Cardiac muscle cell (in vitro differentiated cells and primary cell): ENCODE measurements around the gene SGPL1. TPM values are rescaled to one million over a fixed set of nuclear protein-coding genes. Genes with fewer than 3 reads are reported as not detected.

Experiments used
- DNase-seq, 2 donors: peaks; one replicate each; pipeline versions ENCODE4 v3.0.0 to v3.0.0-alpha.2; 2010 to 2017; ENCODE audit warnings: low read depth in 1 of 2, low spot score in 1 of 2
- H3K27ac ChIP-seq: fragments of 200-600 bp; sonication (generic); 2 replicates; pipeline ENCODE4 v1.5.1; 2016
- H3K27me3 ChIP-seq: fragments of 200-600 bp; sonication (generic); 2 replicates; pipeline ENCODE4 v1.6.0; 2016; ENCODE audit warnings: control low read depth
- H3K36me3 ChIP-seq: fragments of 200-600 bp; sonication (generic); 2 replicates; pipeline ENCODE4 v1.5.1; 2016; ENCODE audit warnings: control low read depth
- H3K4me1 ChIP-seq: fragments of 200-600 bp; sonication (generic); 2 replicates; pipeline ENCODE4 v1.8.1; 2017; ENCODE audit warnings: low read depth, mild to moderate bottlenecking, mixed run types
- H3K4me3 ChIP-seq: fragments of 200-600 bp; sonication (generic); 2 replicates; pipeline ENCODE4 v1.5.1; 2016; ENCODE audit warnings: mild to moderate bottlenecking
- H3K9me3 ChIP-seq: fragments of 200-600 bp; sonication (generic); 2 replicates; pipeline ENCODE4 v1.5.1; 2017; ENCODE audit warnings: low read depth, mild to moderate bottlenecking, control low read depth
- polyA plus RNA-seq: library from polyadenylated mRNA; unstranded; fragments of >200 nt; fragmentation: Nextera tagmentation; extraction: Ambion mirVana; gene quantifications from 2 replicates; pipeline ENCODE4 v1.2.1, GENCODE V29; 2016
- total RNA-seq: library from RNA; depleted of rRNA; stranded (reverse); fragments of >200 nt; gene quantifications from 2 replicates; pipeline ENCODE4 v1.2.3, GENCODE V29; 2016
- TF ChIP-seq, protein P1 (sequence below): IDR thresholded peaks from 2 replicates; pipeline ENCODE4 v1.5.1; 2012; ENCODE audit warnings: low read depth, mild to moderate bottlenecking, low read length

SGPL1 gene
- total and polyA plus RNA-seq, 2 experiments from 2014 or later: 32.3 to 51.9 TPM

DNA sequence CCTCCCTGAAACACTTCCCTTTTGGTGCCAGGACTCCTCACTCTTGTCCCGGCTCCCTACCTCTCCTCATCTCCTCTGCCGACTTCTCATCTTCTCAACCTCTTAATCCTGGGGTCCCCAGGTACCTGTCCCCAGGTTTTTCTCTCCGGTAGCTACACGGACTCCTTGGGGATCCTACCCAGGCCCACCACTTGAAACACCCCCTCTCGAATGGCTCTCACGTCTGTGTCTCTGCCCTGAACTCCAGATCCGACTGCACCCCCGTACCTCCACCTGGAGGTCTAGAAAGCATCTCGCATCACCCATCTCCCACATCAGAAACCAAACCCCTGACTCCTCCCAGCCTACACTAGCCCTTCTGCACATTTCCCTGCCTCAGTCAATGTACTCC lies 35.4 kb upstream of the SGPL1 start:
- Histone ChIP-seq H3K9me3 (no peaks in the 10 kb centered on the region), H3K4me3 (no peak overlapping the region), H3K27ac (no peak overlapping the region), H3K27me3 (no peaks in the 10 kb centered on the region), H3K36me3 (no peaks in the 10 kb centered on the region), H3K4me1 (peaks cover 3% of the 10 kb centered on the region)
- TF ChIP-seq, protein P1, sequence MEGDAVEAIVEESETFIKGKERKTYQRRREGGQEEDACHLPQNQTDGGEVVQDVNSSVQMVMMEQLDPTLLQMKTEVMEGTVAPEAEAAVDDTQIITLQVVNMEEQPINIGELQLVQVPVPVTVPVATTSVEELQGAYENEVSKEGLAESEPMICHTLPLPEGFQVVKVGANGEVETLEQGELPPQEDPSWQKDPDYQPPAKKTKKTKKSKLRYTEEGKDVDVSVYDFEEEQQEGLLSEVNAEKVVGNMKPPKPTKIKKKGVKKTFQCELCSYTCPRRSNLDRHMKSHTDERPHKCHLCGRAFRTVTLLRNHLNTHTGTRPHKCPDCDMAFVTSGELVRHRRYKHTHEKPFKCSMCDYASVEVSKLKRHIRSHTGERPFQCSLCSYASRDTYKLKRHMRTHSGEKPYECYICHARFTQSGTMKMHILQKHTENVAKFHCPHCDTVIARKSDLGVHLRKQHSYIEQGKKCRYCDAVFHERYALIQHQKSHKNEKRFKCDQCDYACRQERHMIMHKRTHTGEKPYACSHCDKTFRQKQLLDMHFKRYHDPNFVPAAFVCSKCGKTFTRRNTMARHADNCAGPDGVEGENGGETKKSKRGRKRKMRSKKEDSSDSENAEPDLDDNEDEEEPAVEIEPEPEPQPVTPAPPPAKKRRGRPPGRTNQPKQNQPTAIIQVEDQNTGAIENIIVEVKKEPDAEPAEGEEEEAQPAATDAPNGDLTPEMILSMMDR: no peak
- no peak for DNase-seq

DNA sequence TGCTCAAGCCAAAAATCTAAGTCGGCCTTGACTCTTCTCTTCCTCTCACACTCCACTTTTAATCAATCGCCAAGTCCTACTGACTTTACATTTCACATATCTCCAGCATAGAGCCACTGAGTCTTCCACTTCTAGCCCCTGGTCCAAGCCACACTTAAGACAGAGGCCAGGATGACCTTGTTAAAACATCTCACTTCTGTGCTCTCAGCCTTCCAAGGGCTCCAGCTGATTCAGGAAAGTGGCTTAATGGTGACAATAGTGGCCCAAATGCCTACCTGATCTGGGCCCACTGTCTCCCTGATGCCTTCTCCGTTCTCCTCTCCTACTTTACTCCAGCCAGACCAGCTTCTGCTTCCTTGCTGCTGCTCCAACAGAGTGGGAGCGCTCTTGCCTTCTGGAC lies 35.0 kb upstream of the SGPL1 start:
- no peak overlapping the region for H3K27ac ChIP-seq
- H3K27me3 ChIP-seq: no peaks in the 10 kb centered on the region
- no peaks in the 10 kb centered on the region for H3K36me3 ChIP-seq
- H3K4me3 ChIP-seq: no peak overlapping the region
- no peak for DNase-seq
- H3K9me3 ChIP-seq: no peaks in the 10 kb centered on the region
- TF ChIP-seq, protein P1: no peak
- peaks cover 3% of the 10 kb centered on the region for H3K4me1 ChIP-seq

GRCh38 chr10:70781461-70782051 lies 34.2 kb upstream of the SGPL1 start:
- TF ChIP-seq, protein P1: no peak
- H3K36me3 ChIP-seq: no peaks in the 10 kb centered on the region
- H3K27ac ChIP-seq: no peak overlapping the region
- DNase-seq: no peak
- no peaks in the 10 kb centered on the region for H3K9me3 ChIP-seq
- peaks cover 3% of the 10 kb centered on the region for H3K4me1 ChIP-seq
- H3K27me3 ChIP-seq: no peaks in the 10 kb centered on the region
- no peak overlapping the region for H3K4me3 ChIP-seq

- peak in 1 of 2 donors; percentile 55 for DNase-seq
- Histone ChIP-seq H3K36me3 (no peaks in the 10 kb centered on the region), H3K4me1 (peaks cover 3% of the 10 kb centered on the region), H3K27ac (no peak overlapping the region), H3K9me3 (no peaks in the 10 kb centered on the region), H3K27me3 (no peaks in the 10 kb centered on the region), H3K4me3 (no peak overlapping the region)
- TF ChIP-seq, protein P1: no peak
Measured at GRCh38 chr10:70782086-70782745, 33.5 kb upstream of the SGPL1 start.

- no peak for DNase-seq
- Histone ChIP-seq H3K9me3 (no peaks in the 10 kb centered on the region), H3K27me3 (no peaks in the 10 kb centered on the region), H3K4me3 (no peak overlapping the region), H3K36me3 (no peaks in the 10 kb centered on the region), H3K4me1 (peaks cover 3% of the 10 kb centered on the region), H3K27ac (no peak overlapping the region)
- TF ChIP-seq, protein P1: no peak
Measured at GRCh38 chr10:70782746-70783680, 32.7 kb upstream of the SGPL1 start.
